GM21825 (cell line): ENCODE results near the gene NRBF2.

ENCODE experiments used
- ATAC-seq: cut with Tn5 transposase; IDR thresholded peaks from one replicate; pipeline ENCODE4 v1.9.1; 2021; ENCODE audit warnings: mild to moderate bottlenecking, moderate library complexity; ENCODE audit not compliant: unreplicated experiment

The NRBF2 gene

DNA sequence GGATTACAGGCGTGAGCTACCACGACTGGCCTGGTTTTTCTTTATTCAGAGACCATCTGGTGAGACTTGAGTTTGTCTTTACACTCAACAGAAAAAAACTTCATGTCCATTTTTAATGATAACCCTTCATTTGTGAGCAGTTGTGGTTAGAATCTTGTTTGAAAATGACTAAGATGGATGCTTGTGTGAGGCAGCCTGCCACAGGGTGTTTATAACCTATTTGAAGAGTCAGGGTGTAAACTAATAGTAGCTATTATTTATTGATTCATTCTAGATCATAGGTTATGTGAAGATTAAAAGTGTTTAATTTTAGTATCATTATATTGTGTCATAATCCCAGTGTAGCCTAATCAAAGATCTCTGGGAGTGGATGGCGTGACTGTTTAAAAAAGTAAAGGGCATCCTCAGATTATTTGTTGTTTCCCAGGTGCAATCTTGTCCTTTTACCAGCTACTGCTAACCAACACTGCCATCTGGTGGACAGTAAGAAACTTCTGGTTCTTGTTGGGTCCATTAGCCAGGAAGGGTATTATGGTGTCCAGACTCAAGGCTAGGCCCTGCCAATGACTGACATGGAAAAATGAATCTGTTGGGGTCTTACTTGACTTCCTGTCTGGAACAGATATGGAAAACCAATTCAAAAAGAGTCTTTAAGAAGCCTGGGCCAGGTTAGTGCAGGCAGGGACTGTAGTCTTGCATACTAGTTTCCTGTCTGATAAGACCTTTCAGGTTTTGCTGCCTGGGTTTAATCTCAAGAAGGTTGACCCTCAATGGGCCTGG is 24.9 kb downstream of the NRBF2 start:
- peak; percentile 65 for ATAC-seq

- ATAC-seq, result no peak
These were observed 28.5 kb downstream of the NRBF2 start for GRCh38 chr10:63161592-63161991.

DNA sequence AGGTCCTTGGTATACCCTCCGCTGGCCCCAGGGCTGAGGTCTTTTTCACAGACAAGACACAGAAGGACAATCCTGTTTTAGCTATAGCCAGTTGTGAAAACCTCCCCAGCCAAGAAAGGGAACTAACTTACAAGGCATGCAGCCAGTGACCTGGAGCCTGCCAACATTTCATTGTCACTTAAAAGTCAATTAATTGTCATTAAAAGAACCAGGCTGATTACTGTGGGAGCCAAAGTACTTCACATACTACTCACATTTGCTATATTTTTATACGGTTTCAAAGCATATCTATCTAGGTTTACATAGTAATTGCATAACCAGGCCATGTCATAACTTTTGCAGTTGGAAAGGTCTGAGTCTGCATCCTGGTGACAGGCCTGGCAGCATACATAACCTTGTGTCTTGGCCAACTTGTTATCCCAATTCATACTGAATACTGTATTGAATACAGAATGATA is 31.1 kb downstream of the NRBF2 start:
- ATAC-seq, result no peak

DNA sequence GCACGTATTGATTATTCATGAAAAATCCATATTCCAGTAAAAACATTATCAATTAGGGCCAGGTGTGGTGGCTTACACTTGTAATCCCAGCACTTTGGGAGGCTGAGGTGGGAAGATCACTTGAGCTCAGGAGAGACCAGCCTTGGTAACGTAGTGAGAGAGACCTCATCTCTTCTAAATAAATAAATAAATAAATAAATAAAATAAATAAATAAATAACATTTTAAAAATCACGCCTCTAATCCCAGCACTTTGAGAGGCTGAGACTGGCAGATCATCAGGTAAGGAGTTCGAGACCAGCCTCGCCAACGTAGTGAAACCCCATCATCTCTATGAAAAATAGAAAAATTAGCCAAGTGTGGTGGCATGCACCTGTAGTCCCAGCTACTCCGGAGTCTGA is 32.1 kb downstream of the NRBF2 start:
- ATAC-seq, result no peak

DNA sequence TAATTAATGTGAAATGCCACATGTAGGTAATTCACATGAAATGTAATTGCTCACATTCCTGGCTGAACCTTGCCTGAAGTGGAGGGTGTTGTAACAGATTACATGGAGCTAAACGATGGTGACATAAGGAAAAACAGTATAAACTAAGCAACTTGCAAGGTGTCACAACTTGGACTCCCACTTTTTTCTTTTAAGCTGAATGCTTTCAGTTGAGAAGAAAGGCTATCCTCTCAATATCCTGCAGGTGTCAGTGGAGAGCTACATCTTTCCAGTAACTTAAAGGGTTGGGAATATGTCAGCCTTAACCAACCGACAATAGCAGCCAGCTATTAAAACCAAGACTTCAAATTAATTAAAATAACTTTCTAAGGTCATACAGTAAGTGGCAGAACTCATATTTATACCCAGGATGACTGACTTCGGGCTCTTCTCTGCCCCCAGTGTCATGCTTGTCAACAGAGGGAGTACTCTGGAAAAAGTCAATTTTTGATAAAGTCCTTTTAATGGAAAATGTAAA is 33.7 kb downstream of the NRBF2 start:
- peak; percentile 60 for ATAC-seq

DNA sequence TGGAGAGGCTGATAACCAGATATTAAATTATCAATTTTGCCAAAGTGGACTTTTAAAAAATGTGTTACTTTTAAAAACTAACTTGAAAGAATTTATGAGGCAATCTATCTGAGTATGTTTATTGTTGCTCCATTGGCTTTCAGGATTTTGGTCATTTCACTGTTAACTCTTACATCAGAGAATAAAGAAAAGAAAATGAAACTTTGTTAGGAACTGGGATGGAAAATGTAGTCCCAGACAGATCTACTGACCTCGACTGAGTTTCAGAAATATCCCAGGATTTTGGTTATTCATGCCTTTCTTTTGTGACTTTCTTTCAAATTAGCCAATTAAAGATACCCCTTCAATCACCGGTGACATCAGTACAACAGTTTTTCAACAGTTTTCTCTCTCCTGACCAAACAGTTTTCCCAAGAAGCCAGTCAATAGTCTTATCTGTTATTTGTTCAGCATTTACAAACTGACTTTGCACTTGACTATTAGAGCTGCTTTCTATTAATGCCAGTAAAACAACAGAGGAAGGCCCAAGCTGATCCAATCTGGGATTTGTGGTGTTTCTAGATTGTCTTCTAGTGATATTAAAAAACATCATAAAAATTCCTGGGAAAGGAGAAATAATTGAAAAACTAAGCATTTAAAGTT is 35.8 kb downstream of the NRBF2 start:
- no peak for ATAC-seq

DNA sequence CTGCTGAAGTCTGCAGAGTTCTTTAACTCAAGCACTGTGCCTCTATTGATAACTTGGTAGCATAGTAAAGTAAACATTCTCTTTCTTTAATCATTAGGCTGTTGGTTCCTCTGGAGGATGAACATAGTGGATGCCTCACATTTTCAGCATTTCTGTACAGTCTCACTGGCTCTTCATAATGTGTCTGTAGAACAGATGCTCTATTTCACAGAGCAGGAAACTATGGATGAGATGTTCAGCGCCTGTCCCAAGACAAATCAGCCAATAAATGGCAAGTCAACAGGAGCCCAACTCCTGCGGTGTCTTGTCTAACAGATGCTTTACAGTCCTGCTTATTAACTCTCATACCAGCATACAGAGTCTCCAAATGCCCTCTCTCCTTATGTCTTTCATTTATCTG is 36.5 kb downstream of the NRBF2 start:
- no peak for ATAC-seq

GRCh38 chr10:63171255-63171855 is 38.2 kb downstream of the NRBF2 start:
- ATAC-seq, result no peak

GRCh38 chr10:63171926-63172325 is 38.8 kb downstream of the NRBF2 start:
- no peak for ATAC-seq

GRCh38 chr10:63173468-63174232 is 40.5 kb downstream of the NRBF2 start:
- ATAC-seq, result peak; percentile 98

- ATAC-seq, result no peak
These were observed 42.4 kb downstream of the NRBF2 start for GRCh38 chr10:63175534-63175933.

- ATAC-seq, result no peak
These were observed 59.7 kb downstream of the NRBF2 start for GRCh38 chr10:63192826-63193225.

DNA sequence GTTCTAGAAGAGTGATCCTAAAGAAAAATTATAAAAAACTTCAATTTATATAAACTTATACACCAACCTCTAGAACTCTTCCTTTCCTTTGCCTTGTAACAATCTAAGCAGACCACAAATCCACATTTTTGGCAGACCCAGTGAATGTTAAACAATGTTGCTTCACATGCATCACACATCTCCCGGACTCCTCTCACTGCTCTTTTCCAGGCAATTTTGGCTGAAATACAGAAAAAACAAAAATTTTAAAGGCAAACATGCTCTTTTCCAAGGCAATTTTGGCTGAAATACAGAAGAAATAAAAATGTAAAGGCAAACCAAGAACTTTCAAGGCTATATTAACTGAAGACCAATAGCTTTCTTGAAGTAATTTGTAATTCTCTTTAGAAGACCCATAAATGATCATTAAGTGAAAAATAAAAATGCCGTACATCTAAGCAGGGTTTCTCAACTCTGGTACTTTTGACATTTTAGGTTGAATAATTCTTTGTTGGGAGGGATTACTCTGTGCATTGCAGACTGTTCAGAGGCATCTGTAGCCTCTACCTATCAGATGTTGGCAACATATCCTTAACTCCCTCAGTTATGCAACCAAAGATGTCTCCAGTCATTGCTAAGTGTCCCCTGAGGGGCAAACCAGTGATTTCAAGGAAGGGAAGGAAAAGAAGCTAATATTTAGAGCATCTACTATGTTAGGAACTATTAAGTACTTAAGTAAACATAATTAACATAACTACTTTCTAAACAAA is 64.4 kb downstream of the NRBF2 start:
- no peak for ATAC-seq

DNA sequence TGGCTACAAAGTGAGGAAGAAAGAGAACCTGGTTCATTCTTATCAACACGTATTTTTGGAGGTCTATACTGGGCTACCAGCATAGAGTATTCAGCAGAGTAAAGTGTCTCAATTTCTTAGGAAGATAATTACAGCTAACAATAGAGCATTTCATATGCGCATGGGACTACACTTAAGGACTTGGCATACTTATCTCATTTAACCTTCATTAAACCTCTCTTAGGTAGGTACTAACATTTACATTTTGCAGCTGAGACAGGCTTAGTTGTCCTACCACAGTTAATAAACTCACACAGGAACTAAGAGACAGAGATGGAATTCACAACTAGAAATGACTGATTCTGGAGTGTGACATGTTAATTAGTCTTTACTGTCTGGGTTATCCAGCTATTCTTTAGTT is 66.6 kb downstream of the NRBF2 start:
- no peak for ATAC-seq

- ATAC-seq, result no peak
These were observed 67.3 kb downstream of the NRBF2 start for GRCh38 chr10:63200431-63200830.

DNA sequence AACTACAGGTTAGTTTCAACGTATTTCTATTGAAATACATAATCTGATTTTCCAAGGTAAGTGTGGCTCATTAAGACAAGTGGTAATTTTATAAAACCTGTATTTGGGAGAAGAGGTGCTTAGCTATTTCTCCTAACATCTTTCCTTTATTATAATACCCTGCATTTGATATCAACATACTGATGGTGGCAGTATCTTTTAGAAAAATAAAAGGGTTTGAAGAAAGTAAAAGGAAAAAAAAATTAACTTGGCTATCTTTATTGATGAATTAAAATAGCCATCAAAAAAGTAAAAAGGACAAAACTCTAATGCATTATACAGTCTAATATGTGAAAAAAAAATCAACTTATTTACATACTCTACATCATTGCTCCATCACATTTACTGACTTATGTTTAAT is 68.0 kb downstream of the NRBF2 start:
- ATAC-seq, result no peak
